Right lobe of liver (tissue), 4 donors: ENCODE measurements around the gene IFIT3.

Experiments used
- POLR2A ChIP-seq: fragments of 450-650 bp; IDR thresholded peaks from one replicate; pipeline ENCODE4 v1.6.1; 2017; ENCODE audit warnings: antibody characterized with exemption, mild to moderate bottlenecking
- TF ChIP-seq, protein P1 (sequence below), 4 donors: fragments of 200-600 bp in 3 of 4; fragments of 450-650 bp in 1 of 4; IDR thresholded peaks; one replicate each; pipeline versions ENCODE4 v1.5.1 to v1.8.0; 2016 to 2022; ENCODE audit warnings: antibody characterized with exemption in 4 of 4, mild to moderate bottlenecking in 2 of 4
- donor health status: DM: no; HTN: no; CAD: no.
- donor health status: DM: no; HTN: no; CAD: no.
- donor health status: DM: no; HTN: yes; CAD: no.

- TF ChIP-seq, protein P1, sequence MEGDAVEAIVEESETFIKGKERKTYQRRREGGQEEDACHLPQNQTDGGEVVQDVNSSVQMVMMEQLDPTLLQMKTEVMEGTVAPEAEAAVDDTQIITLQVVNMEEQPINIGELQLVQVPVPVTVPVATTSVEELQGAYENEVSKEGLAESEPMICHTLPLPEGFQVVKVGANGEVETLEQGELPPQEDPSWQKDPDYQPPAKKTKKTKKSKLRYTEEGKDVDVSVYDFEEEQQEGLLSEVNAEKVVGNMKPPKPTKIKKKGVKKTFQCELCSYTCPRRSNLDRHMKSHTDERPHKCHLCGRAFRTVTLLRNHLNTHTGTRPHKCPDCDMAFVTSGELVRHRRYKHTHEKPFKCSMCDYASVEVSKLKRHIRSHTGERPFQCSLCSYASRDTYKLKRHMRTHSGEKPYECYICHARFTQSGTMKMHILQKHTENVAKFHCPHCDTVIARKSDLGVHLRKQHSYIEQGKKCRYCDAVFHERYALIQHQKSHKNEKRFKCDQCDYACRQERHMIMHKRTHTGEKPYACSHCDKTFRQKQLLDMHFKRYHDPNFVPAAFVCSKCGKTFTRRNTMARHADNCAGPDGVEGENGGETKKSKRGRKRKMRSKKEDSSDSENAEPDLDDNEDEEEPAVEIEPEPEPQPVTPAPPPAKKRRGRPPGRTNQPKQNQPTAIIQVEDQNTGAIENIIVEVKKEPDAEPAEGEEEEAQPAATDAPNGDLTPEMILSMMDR (IDR thresholded peaks at IDR 0.05): no peak
- TF ChIP-seq POLR2A: no peak
Measured at GRCh38 chr10:89304446-89304845, 23.4 kb upstream of the IFIT3 start.
